Measurements from ENCODE around the gene LMX1A. TPM values are rescaled to one million over a fixed set of nuclear protein-coding genes. Genes with fewer than 3 reads are reported as not detected.

The LMX1A gene
- total RNA-seq, 2 experiments from 2014 or later, result not detected

GRCh38 chr1:165205145-165205544 lies 151.4 kb downstream of the LMX1A start:
- H3K36me3 Mint-ChIP-seq, result no peaks in the 10 kb centered on the region
- no peaks in the 10 kb centered on the region for H3K9me3 Mint-ChIP-seq (ENCODE audit: low read depth)
- CTCF ChIA-PET, result no interaction called here
- H3K4me3 Mint-ChIP-seq, result no peak overlapping the region
- peaks cover 2% of the 10 kb centered on the region for H3K27me3 Mint-ChIP-seq
- ATAC-seq (no peak), DNase-seq (no peak)
- no peak overlapping the region for H3K27ac Mint-ChIP-seq
- no peaks in the 10 kb centered on the region for H3K4me1 Mint-ChIP-seq

- Mint-ChIP-seq H3K27ac (no peak overlapping the region), H3K4me1 (no peaks in the 10 kb centered on the region), H3K9me3 (ENCODE audit: low read depth) (no peaks in the 10 kb centered on the region), H3K36me3 (no peaks in the 10 kb centered on the region), H3K27me3 (peaks cover 2% of the 10 kb centered on the region), H3K4me3 (no peak overlapping the region)
- ATAC-seq, result no peak
- CTCF ChIA-PET, result no interaction called here
- DNase-seq, result no peak
Observed at GRCh38 chr1:165204548-165204947, 152.0 kb downstream of the LMX1A start.

GRCh38 chr1:165191087-165191486 lies 165.4 kb downstream of the LMX1A start:
- no peak overlapping the region for H3K27ac Mint-ChIP-seq
- H3K9me3 Mint-ChIP-seq (ENCODE audit: low read depth), result no peaks in the 10 kb centered on the region
- no peak overlapping the region for H3K4me3 Mint-ChIP-seq
- H3K4me1 Mint-ChIP-seq, result no peaks in the 10 kb centered on the region
- H3K36me3 Mint-ChIP-seq, result no peaks in the 10 kb centered on the region
- H3K27me3 Mint-ChIP-seq, result no peaks in the 10 kb centered on the region
- CTCF ChIA-PET, result no interaction called here
- DNase-seq, result no peak
- ATAC-seq, result no peak

GRCh38 chr1:165189913-165190312 lies 166.6 kb downstream of the LMX1A start:
- H3K27me3 Mint-ChIP-seq, result no peaks in the 10 kb centered on the region
- H3K4me1 Mint-ChIP-seq, result no peaks in the 10 kb centered on the region
- H3K36me3 Mint-ChIP-seq, result no peaks in the 10 kb centered on the region
- no peak overlapping the region for H3K27ac Mint-ChIP-seq
- CTCF ChIA-PET, result no interaction called here
- no peak for DNase-seq
- no peaks in the 10 kb centered on the region for H3K9me3 Mint-ChIP-seq (ENCODE audit: low read depth)
- no peak for ATAC-seq
- H3K4me3 Mint-ChIP-seq, result no peak overlapping the region

- H3K9me3 Mint-ChIP-seq (ENCODE audit: low read depth), result peaks cover 2% of the 10 kb centered on the region
- no peaks in the 10 kb centered on the region for H3K36me3 Mint-ChIP-seq
- H3K27me3 Mint-ChIP-seq, result no peaks in the 10 kb centered on the region
- no peak for DNase-seq
- H3K4me1 Mint-ChIP-seq, result no peaks in the 10 kb centered on the region
- CTCF ChIA-PET, result interaction anchor here (0.6 kb wide), 1 partner anchor 530 kb away, joined by 3 read pairs; no protein-coding TSS in a partner anchor
- H3K27ac Mint-ChIP-seq, result no peak overlapping the region
- H3K4me3 Mint-ChIP-seq, result no peak overlapping the region
- no peak for ATAC-seq
Observed at GRCh38 chr1:165189011-165189410, 167.5 kb downstream of the LMX1A start.

- Mint-ChIP-seq H3K4me3 (no peak overlapping the region), H3K4me1 (no peaks in the 10 kb centered on the region), H3K27ac (no peak overlapping the region), H3K9me3 (ENCODE audit: low read depth) (peaks cover 2% of the 10 kb centered on the region), H3K27me3 (no peaks in the 10 kb centered on the region), H3K36me3 (no peaks in the 10 kb centered on the region)
- CTCF ChIA-PET, result no interaction called here
- ATAC-seq (no peak), DNase-seq (no peak)
Observed at GRCh38 chr1:165187031-165188009, 169.2 kb downstream of the LMX1A start.

GRCh38 chr1:165185161-165185889 lies 171.2 kb downstream of the LMX1A start:
- no peaks in the 10 kb centered on the region for H3K4me1 Mint-ChIP-seq
- ATAC-seq, result no peak
- no peaks in the 10 kb centered on the region for H3K27me3 Mint-ChIP-seq
- H3K9me3 Mint-ChIP-seq (ENCODE audit: low read depth), result peaks cover 2% of the 10 kb centered on the region
- no peak for DNase-seq
- H3K27ac Mint-ChIP-seq, result no peak overlapping the region
- CTCF ChIA-PET, result no interaction called here
- no peak overlapping the region for H3K4me3 Mint-ChIP-seq
- H3K36me3 Mint-ChIP-seq, result no peaks in the 10 kb centered on the region

GRCh38 chr1:165182975-165183374 lies 173.5 kb downstream of the LMX1A start:
- Mint-ChIP-seq H3K27ac (no peak overlapping the region), H3K36me3 (no peaks in the 10 kb centered on the region), H3K9me3 (ENCODE audit: low read depth) (peaks cover 2% of the 10 kb centered on the region), H3K4me1 (no peaks in the 10 kb centered on the region), H3K4me3 (no peak overlapping the region), H3K27me3 (no peaks in the 10 kb centered on the region)
- ATAC-seq (no peak), DNase-seq (no peak)
- CTCF ChIA-PET, result no interaction called here

GRCh38 chr1:165179306-165179705 lies 177.2 kb downstream of the LMX1A start:
- no peak for ATAC-seq
- peaks cover 2% of the 10 kb centered on the region for H3K9me3 Mint-ChIP-seq (ENCODE audit: low read depth)
- CTCF ChIA-PET, result no interaction called here
- no peak overlapping the region for H3K27ac Mint-ChIP-seq
- H3K27me3 Mint-ChIP-seq, result no peaks in the 10 kb centered on the region
- H3K4me1 Mint-ChIP-seq, result no peaks in the 10 kb centered on the region
- DNase-seq, result no peak
- H3K36me3 Mint-ChIP-seq, result no peaks in the 10 kb centered on the region
- no peak overlapping the region for H3K4me3 Mint-ChIP-seq

- H3K9me3 Mint-ChIP-seq (ENCODE audit: low read depth), result no peaks in the 10 kb centered on the region
- no peaks in the 10 kb centered on the region for H3K36me3 Mint-ChIP-seq
- DNase-seq (no peak), ATAC-seq (no peak)
- no peak overlapping the region for H3K27ac Mint-ChIP-seq
- CTCF ChIA-PET, result no interaction called here
- H3K4me3 Mint-ChIP-seq, result no peak overlapping the region
- peaks cover 3% of the 10 kb centered on the region for H3K27me3 Mint-ChIP-seq
- H3K4me1 Mint-ChIP-seq, result no peaks in the 10 kb centered on the region
Observed at GRCh38 chr1:165174491-165174890, 182.0 kb downstream of the LMX1A start.

GRCh38 chr1:165173818-165174217 lies 182.7 kb downstream of the LMX1A start:
- H3K36me3 Mint-ChIP-seq, result no peaks in the 10 kb centered on the region
- no peak overlapping the region for H3K27ac Mint-ChIP-seq
- CTCF ChIA-PET, result no interaction called here
- no peaks in the 10 kb centered on the region for H3K4me1 Mint-ChIP-seq
- no peak overlapping the region for H3K4me3 Mint-ChIP-seq
- H3K9me3 Mint-ChIP-seq (ENCODE audit: low read depth), result no peaks in the 10 kb centered on the region
- peaks cover 3% of the 10 kb centered on the region for H3K27me3 Mint-ChIP-seq
- no peak for ATAC-seq
- no peak for DNase-seq

- Mint-ChIP-seq H3K9me3 (ENCODE audit: low read depth) (no peaks in the 10 kb centered on the region), H3K27me3 (peaks cover 3% of the 10 kb centered on the region), H3K4me3 (no peak overlapping the region), H3K27ac (no peak overlapping the region), H3K4me1 (no peaks in the 10 kb centered on the region), H3K36me3 (no peaks in the 10 kb centered on the region)
- CTCF ChIA-PET, result no interaction called here
- DNase-seq (no peak), ATAC-seq (no peak)
Observed at GRCh38 chr1:165173409-165173808, 183.1 kb downstream of the LMX1A start.

- Mint-ChIP-seq H3K9me3 (ENCODE audit: low read depth) (no peaks in the 10 kb centered on the region), H3K4me3 (no peak overlapping the region), H3K27me3 (peaks cover 3% of the 10 kb centered on the region), H3K4me1 (no peaks in the 10 kb centered on the region), H3K36me3 (no peaks in the 10 kb centered on the region), H3K27ac (no peak overlapping the region)
- DNase-seq (no peak), ATAC-seq (no peak)
- CTCF ChIA-PET, result no interaction called here
Observed at GRCh38 chr1:165172666-165173065, 183.8 kb downstream of the LMX1A start.

GRCh38 chr1:165169729-165170128 lies 186.8 kb downstream of the LMX1A start:
- Mint-ChIP-seq H3K36me3 (no peaks in the 10 kb centered on the region), H3K4me3 (no peak overlapping the region), H3K27me3 (peaks cover 3% of the 10 kb centered on the region), H3K9me3 (ENCODE audit: low read depth) (no peaks in the 10 kb centered on the region), H3K4me1 (no peaks in the 10 kb centered on the region), H3K27ac (no peak overlapping the region)
- CTCF ChIA-PET, result no interaction called here
- DNase-seq, result no peak
- ATAC-seq, result no peak

Measured in activated CD8-positive, alpha-beta memory T cell treated with anti-CD3 and anti-CD28 coated beads, Interleukin-2, amount 10 ng/mL, durations not matched to agents 7 days and 5 days (primary cell).